GM18867 (cell line): Measurements from ENCODE around the gene C12orf76.
"Not testable (repeated sequence)": the region's sequence is repeated elsewhere in the genome, so short reads cannot be mapped to it uniquely, and the experiment has no call there.

Source experiments
- ATAC-seq: cut with Tn5 transposase; IDR thresholded peaks from one replicate; pipeline ENCODE4 v1.9.1; 2021; ENCODE audit warnings: mild to moderate bottlenecking, moderate library complexity; ENCODE audit not compliant: unreplicated experiment

Gene C12orf76

GRCh38 chr12:110023059-110023980 is 25.0 kb downstream of the C12orf76 start:
- ATAC-seq = no peak

GRCh38 chr12:110020956-110021355 is 27.4 kb downstream of the C12orf76 start:
- no peak for ATAC-seq

- ATAC-seq = no peak
Observed at GRCh38 chr12:110015132-110015531, 33.2 kb downstream of the C12orf76 start.

- no peak for ATAC-seq
Observed at GRCh38 chr12:110012659-110013058, 35.7 kb downstream of the C12orf76 start.

GRCh38 chr12:110012137-110012536 is 36.2 kb downstream of the C12orf76 start:
- peak; percentile 65 for ATAC-seq

GRCh38 chr12:110010853-110011723 is 37.2 kb downstream of the C12orf76 start:
- ATAC-seq = peak; percentile 36

GRCh38 chr12:110008681-110009398 is 39.5 kb downstream of the C12orf76 start:
- ATAC-seq = not testable (repeated sequence)

GRCh38 chr12:110007881-110008280 is 40.4 kb downstream of the C12orf76 start:
- ATAC-seq = no peak

- ATAC-seq = no peak
Observed at GRCh38 chr12:110006115-110006514, 42.2 kb downstream of the C12orf76 start.

GRCh38 chr12:110005319-110005973 is 42.9 kb downstream of the C12orf76 start:
- peak; percentile 53 for ATAC-seq

- ATAC-seq = peak; percentile 55
Observed at GRCh38 chr12:110004598-110004997, 43.7 kb downstream of the C12orf76 start.

- no peak for ATAC-seq
Observed at GRCh38 chr12:110002676-110003515, 45.4 kb downstream of the C12orf76 start.

GRCh38 chr12:110001596-110001995 is 46.7 kb downstream of the C12orf76 start:
- no peak for ATAC-seq

GRCh38 chr12:109999983-110000505 is 48.3 kb downstream of the C12orf76 start:
- ATAC-seq = no peak

GRCh38 chr12:109999649-109999971 is 48.7 kb downstream of the C12orf76 start:
- ATAC-seq = no peak

- peak; percentile 46 for ATAC-seq
Observed at GRCh38 chr12:109998904-109999648, 49.2 kb downstream of the C12orf76 start, which contains the start of gene ANKRD13A. Gene ANKRD13A (plus strand): TSS chr12:109999430. CDS start chr12:109999689, 259 bp downstream.

- no peak for ATAC-seq
Observed at GRCh38 chr12:109998241-109998903, 50.0 kb downstream of the C12orf76 start.

GRCh38 chr12:109997393-109997792 is 50.9 kb downstream of the C12orf76 start:
- no peak for ATAC-seq
